Heart left ventricle (tissue), 16 donors: ENCODE data around the gene CSF1R. TPM values are rescaled to one million over a fixed set of nuclear protein-coding genes. Genes with fewer than 3 reads are reported as not detected.
A peak's percentile ranks its signal among the peaks of the same experiment; 100 is the strongest.

ENCODE experiments used
- ATAC-seq, 4 donors: fragments of 200-7000 bp; cut with Tn5 transposase; one replicate each; pipeline ENCODE4 v1.9.1; 2020 to 2022; ENCODE audit warnings: moderate library complexity in 4 of 4, mild to moderate bottlenecking in 3 of 4, moderate number of reproducible peaks in 1 of 4
- DNase-seq, 5 donors: peaks; one replicate each; pipeline ENCODE4 v3.0.0-alpha.2; 2020
- H3K27ac ChIP-seq, 12 donors: fragments of 200-600 bp; sonication (generic) in 4 of 12; one replicate each; pipeline versions ENCODE4 v1.5.0 to v1.8.0; 2016 to 2022; ENCODE audit warnings: mild to moderate bottlenecking in 2 of 12
- H3K27me3 ChIP-seq, 9 donors: fragments of 200-600 bp; sonication (generic) in 2 of 9; one replicate each; pipeline versions ENCODE4 v1.5.1 to v1.8.0; 2016 to 2022; ENCODE audit warnings: mild to moderate bottlenecking in 3 of 9
- H3K36me3 ChIP-seq, 9 donors: fragments of 200-600 bp; sonication (generic) in 2 of 9; one replicate each; pipeline versions ENCODE4 v1.5.0 to v1.8.0; 2018 to 2022; ENCODE audit warnings: mild to moderate bottlenecking in 2 of 9
- H3K4me1 ChIP-seq, 12 donors: fragments of 200-600 bp; sonication (generic) in 4 of 12; one replicate each; pipeline versions ENCODE4 v1.5.0 to v1.8.0; 2016 to 2022; ENCODE audit warnings: mild to moderate bottlenecking in 3 of 12
- H3K4me3 ChIP-seq, 12 donors: fragments of 200-600 bp; sonication (generic) in 4 of 12; one replicate each; pipeline versions ENCODE4 v1.5.0 to v1.8.0; 2017 to 2022; ENCODE audit warnings: mild to moderate bottlenecking in 9 of 12, moderate library complexity in 4 of 12
- H3K9me3 ChIP-seq, 12 donors: fragments of 200-600 bp; sonication (generic) in 4 of 12; one replicate each; pipeline versions ENCODE4 v1.5.0 to v1.8.0; 2016 to 2022; ENCODE audit warnings: mild to moderate bottlenecking in 1 of 12
- POLR2A ChIP-seq, 2 donors: fragments of 450-650 bp; IDR thresholded peaks; one replicate each; pipeline ENCODE4 v1.6.1; 2017; ENCODE audit warnings: antibody characterized with exemption in 2 of 2, mild to moderate bottlenecking in 2 of 2, moderate library complexity in 2 of 2
- WGBS, 4 donors: extraction: QIAGEN DNeasy Blood & Tissue Kit in 2 of 4; methylation state at CpG; one replicate each; pipeline versions ENCODE4 v1.1.5 to v1.1.7; 2013 to 2018; 5-methylcytosine and 5-hydroxymethylcytosine counted together
- intact Hi-C, 10 donors: fragments of 100-400 bp; cut with DNase I; formaldehyde crosslinking; loops; one replicate each; pipeline versions ENCODE4 v1.11.1 to v1.14.2; 2022
- polyA plus RNA-seq, 2 donors: library from polyadenylated mRNA; stranded (reverse); fragments of 200-250 nt; gene quantifications; one replicate each; pipeline ENCODE4 v1.2.3, GENCODE V29; 2013
- total RNA-seq, 9 donors: library from RNA; depleted of rRNA in 2 of 9; stranded (reverse); fragments of >200 nt in 2 of 9; fragmentation: NEBNext Ultra II Directional in 3 of 9; extraction: Animal tissue kit (Norgen Biotek cat#: 25700) in 3 of 9; gene quantifications; one replicate each; pipeline versions ENCODE4 v1.1.0 to v1.2.4, GENCODE V29; 2016 to 2023
- TF ChIP-seq, protein P1 (sequence below), 12 donors: fragments of 200-600 bp; sonication (generic) in 4 of 12; IDR thresholded peaks; one replicate each; pipeline versions ENCODE4 v1.5.0 to v1.8.0; 2018 to 2022; ENCODE audit warnings: antibody characterized with exemption in 12 of 12, mild to moderate bottlenecking in 5 of 12
- donor health status: ischemic (EF 13 %, LVEDD 7.1; RV severe dilation, severe dysfunction).
- donor health status: healthy with polysubstance abuse.
- donor health status: DM: no; HTN: yes; CAD: no.
- donor health status: DM: no; HTN: no; CAD: no.
- donor health status: ischemic (EF 25% LVEDD 6.9; RV normal size, moderate dysfunction).
- donor health status: ischemic (EF 25% LVEDD 5.7; RV mildly dilated, moderate dysfunction).
- donor health status: healthy.
- donor health status: DM: yes; HTN: yes; CAD: no.
- donor health status: ischemic (EF 35%, LVEDD 5.7; RV mildly dilated, moderate dysfunction).
- donor health status: nonischemic (EF 11% LVEDD 7.7; RV severe dilation, severe dysfunction).
- donor health status: DM: yes; HTN: yes; CAD: no.
- donor health status: PGD.
- donor health status: ischemic (EF 29% LVEDD 5.4; RV normal size, mild dysfunction).
- donor health status: nonischemic (EF 23%, LVEDD 6.1; RV moderate dilation, normal function).

CSF1R gene
- total and polyA plus RNA-seq, 11 donors, result 5.0 to 143 (median 10.7) TPM

DNA sequence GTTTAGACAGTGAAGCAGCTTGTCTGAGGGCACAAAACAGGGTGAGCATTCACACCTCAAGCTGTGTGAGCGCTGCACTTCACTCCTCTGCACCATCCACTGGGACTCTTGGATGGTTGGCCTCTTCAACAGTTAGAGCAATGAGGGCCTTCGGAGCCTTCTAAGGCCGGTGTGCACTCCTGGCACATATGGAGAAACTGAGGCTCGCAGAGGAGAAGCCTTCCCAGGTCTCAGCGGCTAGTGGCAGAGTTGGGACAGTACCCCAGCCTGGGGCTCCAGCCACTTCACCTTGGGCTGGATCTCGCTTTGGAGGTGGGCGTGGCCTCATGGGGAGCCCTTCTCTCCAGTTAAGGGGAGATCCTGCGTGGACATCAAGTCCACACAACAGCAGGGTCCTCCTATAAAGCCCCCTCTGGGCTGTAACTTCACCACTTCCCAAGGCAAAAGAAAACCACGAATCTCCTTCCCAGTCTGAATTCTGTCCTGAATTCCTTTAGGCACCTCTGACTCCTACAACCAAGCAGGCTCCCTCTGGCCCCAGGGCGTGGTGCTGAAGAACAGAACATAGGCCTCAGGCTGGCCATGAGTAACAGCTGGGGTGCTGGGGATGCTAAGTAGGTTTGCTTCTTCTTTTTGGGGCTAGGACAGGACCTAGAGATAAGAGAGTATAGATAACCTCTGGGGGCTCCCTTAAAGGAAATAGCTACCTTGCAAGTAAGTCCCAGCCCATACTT is 30.5 kb upstream of the CSF1R start:
- no peak overlapping the region for H3K4me3 ChIP-seq
- H3K27me3 ChIP-seq, result no peaks in the 10 kb centered on the region
- intact Hi-C loops, result no loop called here
- DNase-seq (peak in 1 of 5 donors; percentile 22), ATAC-seq (no peak)
- H3K4me1 ChIP-seq, result peaks cover 0 to 29% (median 10%) of the 10 kb centered on the region in 12 donors
- TF ChIP-seq POLR2A (IDR thresholded peaks at IDR 0.05), result no peak
- TF ChIP-seq, protein P1, sequence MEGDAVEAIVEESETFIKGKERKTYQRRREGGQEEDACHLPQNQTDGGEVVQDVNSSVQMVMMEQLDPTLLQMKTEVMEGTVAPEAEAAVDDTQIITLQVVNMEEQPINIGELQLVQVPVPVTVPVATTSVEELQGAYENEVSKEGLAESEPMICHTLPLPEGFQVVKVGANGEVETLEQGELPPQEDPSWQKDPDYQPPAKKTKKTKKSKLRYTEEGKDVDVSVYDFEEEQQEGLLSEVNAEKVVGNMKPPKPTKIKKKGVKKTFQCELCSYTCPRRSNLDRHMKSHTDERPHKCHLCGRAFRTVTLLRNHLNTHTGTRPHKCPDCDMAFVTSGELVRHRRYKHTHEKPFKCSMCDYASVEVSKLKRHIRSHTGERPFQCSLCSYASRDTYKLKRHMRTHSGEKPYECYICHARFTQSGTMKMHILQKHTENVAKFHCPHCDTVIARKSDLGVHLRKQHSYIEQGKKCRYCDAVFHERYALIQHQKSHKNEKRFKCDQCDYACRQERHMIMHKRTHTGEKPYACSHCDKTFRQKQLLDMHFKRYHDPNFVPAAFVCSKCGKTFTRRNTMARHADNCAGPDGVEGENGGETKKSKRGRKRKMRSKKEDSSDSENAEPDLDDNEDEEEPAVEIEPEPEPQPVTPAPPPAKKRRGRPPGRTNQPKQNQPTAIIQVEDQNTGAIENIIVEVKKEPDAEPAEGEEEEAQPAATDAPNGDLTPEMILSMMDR (IDR thresholded peaks at IDR 0.05), result no peak
- no peak overlapping the region for H3K27ac ChIP-seq
- H3K36me3 ChIP-seq, result peaks cover 0 to 76% (median 28%) of the 10 kb centered on the region in 9 donors
- H3K9me3 ChIP-seq, result no peaks in the 10 kb centered on the region
- WGBS, 4 donors, result 86 to 92% (median 89%) methylated on average over 10 of the region's 10 CpGs

- peaks cover 0 to 29% (median 10%) of the 10 kb centered on the region in 12 donors for H3K4me1 ChIP-seq
- no peaks in the 10 kb centered on the region for H3K27me3 ChIP-seq
- 82 to 92% (median 89%) methylated on average over 8 of the region's 8 CpGs for WGBS, 4 donors
- peaks cover 0 to 56% (median 16%) of the 10 kb centered on the region in 9 donors for H3K36me3 ChIP-seq
- intact Hi-C loops, result no loop called here
- H3K4me3 ChIP-seq, result no peak overlapping the region
- H3K9me3 ChIP-seq, result no peaks in the 10 kb centered on the region
- DNase-seq (peak in 1 of 5 donors; percentile 14), ATAC-seq (no peak)
- TF ChIP-seq, protein P1 (IDR thresholded peaks at IDR 0.05), result no peak
- TF ChIP-seq POLR2A (IDR thresholded peaks at IDR 0.05), result no peak
- H3K27ac ChIP-seq, result peak overlapping the region in 3 of 12 donors; percentile 8 to 24 (median 9)
These were observed 28.5 kb upstream of the CSF1R start for GRCh38 chr5:150114773-150115408.

DNA sequence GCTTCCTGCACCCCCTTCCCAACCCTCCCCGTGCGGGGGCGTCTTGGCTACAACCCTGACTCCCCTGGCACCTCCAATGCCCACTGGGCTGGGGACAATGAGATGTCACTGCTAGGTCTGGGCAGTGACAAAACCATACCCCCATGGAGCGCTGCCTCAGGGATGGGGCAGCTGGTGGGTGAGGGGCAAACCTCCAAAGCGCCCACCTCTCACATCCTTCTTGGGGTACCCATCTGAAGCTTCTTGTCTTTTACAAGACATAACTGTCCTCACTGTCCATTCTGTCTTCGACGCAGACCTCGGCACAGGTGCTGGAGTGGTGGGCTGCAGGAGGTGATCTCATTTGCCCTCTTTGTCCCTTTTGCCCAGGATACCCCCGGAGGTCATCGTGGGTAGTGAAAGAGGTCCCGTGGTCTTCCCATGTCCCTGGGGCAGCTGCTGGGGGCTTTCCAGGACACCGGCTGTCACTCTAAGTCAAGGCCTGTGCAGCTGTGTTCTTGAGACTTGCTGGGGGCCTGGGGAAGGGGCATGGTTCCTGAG is 27.8 kb upstream of the CSF1R start:
- peaks cover 0 to 49% (median 16%) of the 10 kb centered on the region in 9 donors for H3K36me3 ChIP-seq
- no peaks in the 10 kb centered on the region for H3K27me3 ChIP-seq
- H3K9me3 ChIP-seq, result no peaks in the 10 kb centered on the region
- TF ChIP-seq, protein P1 (IDR thresholded peaks at IDR 0.05), result no peak
- no peak for TF ChIP-seq POLR2A (IDR thresholded peaks at IDR 0.05)
- no peak for ATAC-seq
- DNase-seq, result no peak
- no peak overlapping the region for H3K4me3 ChIP-seq
- peaks cover 0 to 29% (median 10%) of the 10 kb centered on the region in 12 donors for H3K4me1 ChIP-seq
- WGBS, 4 donors, result 77 to 89% (median 84%) methylated on average over 11 to 12 of the region's 12 CpGs
- intact Hi-C loops, result no loop called here
- H3K27ac ChIP-seq, result no peak overlapping the region
